Thyroid gland (tissue), 4 donors: Measurements from ENCODE around the gene SAFB.
A peak's percentile ranks its signal among the peaks of the same experiment; 100 is the strongest.

ENCODE experiments used
- CTCF ChIP-seq, 6 experiments: fragments of 200-600 bp in 3 of 6; fragments of 450-650 bp in 3 of 6; sonication (generic) in 3 of 6; IDR thresholded peaks; one replicate each; pipeline ENCODE4 v1.5.1; 2016 to 2019; ENCODE audit warnings: antibody characterized with exemption in 6 of 6, mild to moderate bottlenecking in 2 of 6, inconsistent platforms in 1 of 6, moderate library complexity in 1 of 6
- POLR2A ChIP-seq, 2 donors: fragments of 450-650 bp; IDR thresholded peaks; one replicate each; pipeline ENCODE4 v1.6.1; 2017; ENCODE audit warnings: antibody characterized with exemption in 2 of 2, mild to moderate bottlenecking in 2 of 2, moderate library complexity in 1 of 2

- TF ChIP-seq CTCF (IDR thresholded peaks at IDR 0.05) (peak; percentile 80 to 99 (median 92)), POLR2A (IDR thresholded peaks at IDR 0.05) (no peak)
These were observed 44.6 kb upstream of the SAFB start for GRCh38 chr19:5578097-5578846.
